GM08714 (cell line): ENCODE data around the gene KCNJ11.

ENCODE experiments used
- H3K4me3 ChIP-seq: fragments of 200-500 bp; sonication (Bioruptor generic); 2 replicates; pipeline ENCODE4 v1.5.1; 2014; ENCODE audit warnings: mild to moderate bottlenecking, low read length, inconsistent platforms
- ZNF274 ChIP-seq: IDR thresholded peaks from 2 replicates; pipeline ENCODE4 v1.6.1; 2012; ENCODE audit warnings: mild to moderate bottlenecking, low read depth, low read length

KCNJ11 gene

DNA sequence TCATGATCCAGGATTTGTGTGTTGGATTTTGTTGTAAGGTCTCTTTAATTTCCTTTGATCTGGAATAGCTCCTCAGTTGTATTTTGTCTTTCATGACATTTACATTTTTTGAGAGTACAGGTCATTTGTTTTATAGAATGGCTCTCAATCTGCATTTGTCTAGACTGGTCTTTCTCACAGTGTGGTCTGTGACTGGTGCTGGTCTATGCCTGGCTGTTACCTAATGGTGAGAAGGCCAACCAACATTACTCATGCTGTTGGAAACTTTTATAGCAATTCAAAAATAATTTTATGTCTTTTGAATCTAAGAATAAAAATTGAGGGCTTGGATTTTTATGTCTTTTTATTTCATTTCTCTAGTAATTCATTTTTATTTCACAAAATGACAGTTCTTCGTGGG lies 40.8 kb downstream of the KCNJ11 start:
- no peak overlapping the region for H3K4me3 ChIP-seq
- no peak for TF ChIP-seq ZNF274

DNA sequence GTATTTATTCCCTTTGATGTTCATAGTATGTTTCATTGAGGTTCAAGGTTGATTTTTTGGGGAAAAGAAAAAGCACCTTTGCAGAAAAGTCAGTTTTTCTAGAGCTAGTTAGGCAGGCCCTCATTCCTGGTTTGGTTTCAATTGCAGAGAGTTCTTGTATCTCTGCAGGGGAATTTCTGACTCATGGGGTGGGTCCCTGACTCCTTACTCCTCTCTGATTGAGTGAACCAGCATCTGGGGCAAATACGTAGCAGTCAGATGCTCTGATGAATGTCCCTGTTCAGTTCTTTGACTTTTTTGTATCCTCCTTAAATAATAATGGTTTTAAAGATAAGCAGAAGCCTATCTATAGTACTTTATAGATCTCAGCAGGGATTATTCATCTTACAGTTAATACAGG lies 44.6 kb downstream of the KCNJ11 start:
- no peak for TF ChIP-seq ZNF274
- no peak overlapping the region for H3K4me3 ChIP-seq

DNA sequence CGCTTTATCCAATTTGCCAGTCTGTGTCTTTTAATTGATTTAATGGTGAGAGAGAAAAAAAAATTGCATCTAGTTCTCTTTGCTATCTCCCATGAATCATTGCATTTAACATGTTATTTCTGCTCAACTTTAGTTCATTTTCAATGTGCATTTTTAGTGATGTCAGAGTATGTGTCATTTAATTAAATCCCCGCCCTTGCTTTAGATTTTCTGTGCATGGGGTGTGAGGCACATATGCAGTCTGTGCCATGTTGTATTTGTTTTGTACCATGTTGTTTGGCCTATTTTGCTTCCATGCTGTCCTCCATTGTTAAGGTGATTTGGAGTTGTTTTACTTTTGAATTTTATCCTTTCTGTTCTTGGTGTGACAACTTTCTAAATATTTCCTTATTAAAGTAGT lies 45.2 kb downstream of the KCNJ11 start:
- no peak overlapping the region for H3K4me3 ChIP-seq
- TF ChIP-seq ZNF274: no peak
